OCI-LY3 (cell line): ENCODE data around the gene ALDH9A1.

Experiments
- H2AFZ ChIP-seq: fragments of 200-600, 300-600 bp; shearing (Covaris generic); 2 replicates; pipeline ENCODE4 v1.6.0; 2014; ENCODE audit warnings: antibody characterized with exemption, low read depth, low read length
- H3K27ac ChIP-seq: fragments of 200-600, 300-600 bp; sonication (generic); 2 replicates; pipeline ENCODE4 v1.5.1; 2014; ENCODE audit warnings: mild to moderate bottlenecking, low read length, moderate library complexity, mixed read lengths
- H3K27me3 ChIP-seq: fragments of 200-600, 300-600 bp; sonication (generic); 2 replicates; pipeline ENCODE4 v1.6.1; 2014; ENCODE audit warnings: low read depth, low read length, mixed read lengths
- H3K36me3 ChIP-seq: fragments of 200-600, 300-600 bp; sonication (generic); replicated peaks from 2 replicates; pipeline ENCODE3; 2014; ENCODE audit warnings: low read depth, low read length, mixed read lengths
- H3K4me1 ChIP-seq: fragments of 300-600, 200-600 bp; sonication (generic); 2 replicates; pipeline ENCODE4 v1.6.1; 2014; ENCODE audit warnings: low read length, mixed read lengths
- H3K4me2 ChIP-seq: fragments of 200-600, 300-600 bp; sonication (generic); 2 replicates; pipeline ENCODE4 v1.6.1; 2014; ENCODE audit warnings: low read length, mixed read lengths
- H3K4me3 ChIP-seq: fragments of 300-600, 200-600 bp; sonication (generic); 2 replicates; pipeline ENCODE4 v1.5.1; 2014; ENCODE audit warnings: antibody characterized with exemption, mild to moderate bottlenecking, low read length, moderate library complexity
- H3K79me2 ChIP-seq: fragments of 300-600, 200-600 bp; shearing (Covaris generic); 2 replicates; pipeline ENCODE4 v1.6.1; 2014; ENCODE audit warnings: mild to moderate bottlenecking, low read length, mixed read lengths
- H3K9ac ChIP-seq: fragments of 300-600, 200-600 bp; shearing (Covaris generic); 2 replicates; pipeline ENCODE4 v1.6.0; 2014; ENCODE audit warnings: mild to moderate bottlenecking, low read length, moderate library complexity
- H3K9me3 ChIP-seq: fragments of 200-600, 300-600 bp; shearing (Covaris generic); 2 replicates; pipeline ENCODE4 v1.6.1; 2014; ENCODE audit warnings: low read length, mixed read lengths; ENCODE audit not compliant: insufficient read depth
- H4K20me1 ChIP-seq: fragments of 200-600, 300-600 bp; sonication (generic); 2 replicates; pipeline ENCODE4 v1.6.1; 2016; ENCODE audit warnings: low read length, mixed read lengths; ENCODE audit not compliant: insufficient read depth
- CTCF ChIP-seq: fragments of 200-600, 300-600 bp; sonication (generic); IDR thresholded peaks from 2 replicates; pipeline ENCODE4 v1.5.1; 2014; ENCODE audit warnings: antibody characterized with exemption, low read length, low read depth
- EZH2phosphoT487 ChIP-seq: fragments of 200-600 bp; shearing (Covaris generic); IDR thresholded peaks from 2 replicates; pipeline ENCODE4 v1.6.1; 2018; ENCODE audit warnings: antibody characterized with exemption, mixed run types, low read depth

Gene ALDH9A1

GRCh38 chr1:165680303-165680702 lies 18.1 kb downstream of the ALDH9A1 start:
- Histone ChIP-seq H4K20me1 (no peaks in the 10 kb centered on the region), H3K79me2 (peaks cover 4% of the 10 kb centered on the region; the same call in 1 of the 2 replicates), H3K9me3 (no peaks in the 10 kb centered on the region), H2AFZ (no peak overlapping the region), H3K27me3 (no peaks in the 10 kb centered on the region), H3K4me1 (no peaks in the 10 kb centered on the region), H3K4me2 (no peak overlapping the region), H3K36me3 (peaks cover 47% of the 10 kb centered on the region), H3K27ac (no peak overlapping the region), H3K9ac (no peak overlapping the region), H3K4me3 (no peak overlapping the region)
- no peak for TF ChIP-seq EZH2phosphoT487
- no peak for TF ChIP-seq CTCF

GRCh38 chr1:165679282-165680036 lies 18.9 kb downstream of the ALDH9A1 start:
- no peaks in the 10 kb centered on the region for H3K27me3 ChIP-seq
- no peak overlapping the region for H3K27ac ChIP-seq
- no peak overlapping the region for H3K4me2 ChIP-seq
- no peak overlapping the region for H2AFZ ChIP-seq
- no peaks in the 10 kb centered on the region for H3K9me3 ChIP-seq
- no peak overlapping the region for H3K4me3 ChIP-seq
- no peak overlapping the region for H3K9ac ChIP-seq
- peaks cover 45% of the 10 kb centered on the region for H3K36me3 ChIP-seq
- H4K20me1 ChIP-seq, result no peaks in the 10 kb centered on the region
- H3K79me2 ChIP-seq, result no peaks in the 10 kb centered on the region; the same call in 1 of the 2 replicates
- H3K4me1 ChIP-seq, result no peaks in the 10 kb centered on the region
- peak; percentile 22; the same call in 1 of the 2 replicates for TF ChIP-seq CTCF
- TF ChIP-seq EZH2phosphoT487, result no peak

- H3K9ac ChIP-seq, result no peak overlapping the region
- H3K27me3 ChIP-seq, result no peaks in the 10 kb centered on the region
- H3K9me3 ChIP-seq, result no peaks in the 10 kb centered on the region
- H3K36me3 ChIP-seq, result peaks cover 42% of the 10 kb centered on the region
- no peaks in the 10 kb centered on the region for H4K20me1 ChIP-seq
- no peak overlapping the region for H3K27ac ChIP-seq
- no peaks in the 10 kb centered on the region; the same call in 1 of the 2 replicates for H3K79me2 ChIP-seq
- H2AFZ ChIP-seq, result no peak overlapping the region
- no peak overlapping the region for H3K4me3 ChIP-seq
- H3K4me2 ChIP-seq, result no peak overlapping the region
- TF ChIP-seq CTCF, result no peak
- no peak for TF ChIP-seq EZH2phosphoT487
- H3K4me1 ChIP-seq, result no peaks in the 10 kb centered on the region
Measured at GRCh38 chr1:165678509-165678908, 19.9 kb downstream of the ALDH9A1 start.

- peaks cover 39% of the 10 kb centered on the region for H3K36me3 ChIP-seq
- no peak overlapping the region for H3K27ac ChIP-seq
- H3K79me2 ChIP-seq, result no peaks in the 10 kb centered on the region
Measured at GRCh38 chr1:165675794-165676193, 22.6 kb downstream of the ALDH9A1 start.

More at GRCh38 chr1:165675794-165676193, 22.6 kb downstream of the ALDH9A1 start:
- no peak overlapping the region for H3K9ac ChIP-seq
- no peak overlapping the region for H2AFZ ChIP-seq
- H3K9me3 ChIP-seq, result no peaks in the 10 kb centered on the region
- H4K20me1 ChIP-seq, result no peaks in the 10 kb centered on the region
- H3K4me2 ChIP-seq, result no peak overlapping the region
- no peak overlapping the region for H3K4me3 ChIP-seq
- no peak for TF ChIP-seq EZH2phosphoT487
- no peak for TF ChIP-seq CTCF
- H3K4me1 ChIP-seq, result no peaks in the 10 kb centered on the region
- H3K27me3 ChIP-seq, result no peaks in the 10 kb centered on the region
